IPS DF 4.7 (cell line): ENCODE measurements around the gene RPH3AL.
"Not testable (repeated sequence)": the region's sequence is repeated elsewhere in the genome, so short reads cannot be mapped to it uniquely, and the experiment has no call there.

Source experiments
- DNase-seq: peaks from one replicate; pipeline ENCODE4 v3.0.0-alpha.2; 2013; ENCODE audit warnings: low spot score; ENCODE audit errors: extremely low read depth

Gene RPH3AL

GRCh38 chr17:226108-227077, 126.2 kb downstream of the RPH3AL start:
- DNase-seq, result no peak

GRCh38 chr17:225551-225950, 127.1 kb downstream of the RPH3AL start:
- no peak for DNase-seq

- not testable (repeated sequence) for DNase-seq
These were observed 128.0 kb downstream of the RPH3AL start for GRCh38 chr17:224576-224975.

GRCh38 chr17:223723-224471, 128.7 kb downstream of the RPH3AL start:
- DNase-seq, result no peak

DNA sequence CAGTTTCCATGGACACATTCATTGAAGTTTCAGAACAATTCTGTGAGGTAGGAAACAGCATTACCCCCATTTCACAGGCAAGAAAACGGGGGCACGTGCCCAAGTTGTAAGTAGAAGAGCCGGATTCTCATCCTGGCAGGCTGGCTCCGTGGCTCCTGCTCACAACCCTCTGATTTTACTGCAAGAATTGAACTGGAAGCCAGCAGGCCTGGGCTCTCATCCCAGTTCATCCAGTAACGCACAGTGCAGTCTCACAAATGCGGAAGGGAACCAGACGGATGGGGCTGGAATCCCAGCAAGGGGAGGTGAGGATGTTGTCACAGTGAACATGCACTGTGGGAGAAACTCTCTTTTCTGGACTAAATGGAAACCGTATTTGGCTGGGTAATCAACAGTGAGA, 130.4 kb downstream of the RPH3AL start:
- DNase-seq, result no peak

DNA sequence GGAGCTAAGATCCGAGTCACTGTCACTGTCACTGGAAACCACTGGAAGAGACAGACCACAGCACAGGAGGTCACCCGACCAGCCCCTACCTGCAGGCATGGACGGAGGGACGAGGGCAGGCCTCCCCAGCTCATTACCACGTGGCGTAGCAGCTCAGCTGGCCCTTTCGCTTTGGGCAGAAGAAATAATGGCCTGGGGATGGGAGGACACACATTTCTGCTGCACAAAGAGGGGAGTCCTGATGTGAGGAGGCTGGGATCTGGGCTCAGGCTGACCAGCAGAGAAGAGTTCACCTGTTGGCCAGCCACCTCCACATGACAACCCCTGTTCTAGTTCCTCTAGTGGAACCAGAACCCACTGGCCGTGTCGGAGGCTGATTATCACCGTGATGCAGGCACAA, 132.9 kb downstream of the RPH3AL start:
- no peak for DNase-seq

- DNase-seq, result no peak
These were observed 134.0 kb downstream of the RPH3AL start for GRCh38 chr17:218432-219110.

DNA sequence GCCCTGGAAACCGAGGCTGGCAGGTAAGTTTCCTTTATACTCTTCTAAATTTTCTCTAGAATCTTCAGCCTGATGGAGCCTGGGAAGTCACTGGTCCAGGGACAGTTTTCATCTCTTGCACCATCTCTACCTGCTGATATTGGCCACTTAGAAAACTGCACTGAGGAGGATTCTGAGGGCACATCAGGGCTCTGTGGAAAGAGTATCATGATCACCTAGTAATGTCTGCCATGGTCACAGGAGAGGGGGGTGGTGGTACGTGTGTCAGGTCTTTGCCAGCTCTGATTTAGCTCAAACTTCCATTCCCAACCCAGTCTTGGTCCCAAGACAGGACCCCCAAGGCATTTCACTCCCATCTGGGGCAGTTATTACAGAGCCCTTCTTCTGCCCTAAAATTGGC, 136.0 kb downstream of the RPH3AL start:
- DNase-seq, result no peak

GRCh38 chr17:215563-216478, 136.8 kb downstream of the RPH3AL start:
- not testable (repeated sequence) for DNase-seq

DNA sequence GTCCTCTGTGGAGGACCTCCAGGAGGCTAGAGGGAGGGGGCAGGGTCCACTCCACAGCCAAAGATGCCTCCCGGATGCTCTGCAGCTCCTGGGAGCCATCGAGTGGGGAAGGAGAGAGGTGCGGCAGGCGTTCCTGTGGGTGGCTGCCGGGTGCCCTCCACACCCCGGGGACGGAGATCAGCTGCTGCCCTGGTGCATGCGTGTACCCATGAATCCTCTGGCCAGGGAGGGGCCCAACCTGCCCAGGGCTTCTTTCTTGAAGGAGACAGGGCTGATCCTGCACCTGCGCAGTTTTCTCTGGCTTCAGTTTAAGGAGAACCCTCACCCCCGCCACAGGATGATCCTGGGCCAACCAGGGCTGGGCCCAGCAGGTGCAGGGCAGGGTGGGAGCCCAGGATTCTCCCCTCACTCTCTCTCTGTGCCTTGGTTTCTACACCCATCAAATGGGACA, 137.7 kb downstream of the RPH3AL start:
- DNase-seq, result no peak

- no peak for DNase-seq
These were observed 139.1 kb downstream of the RPH3AL start for GRCh38 chr17:213286-214105.

DNA sequence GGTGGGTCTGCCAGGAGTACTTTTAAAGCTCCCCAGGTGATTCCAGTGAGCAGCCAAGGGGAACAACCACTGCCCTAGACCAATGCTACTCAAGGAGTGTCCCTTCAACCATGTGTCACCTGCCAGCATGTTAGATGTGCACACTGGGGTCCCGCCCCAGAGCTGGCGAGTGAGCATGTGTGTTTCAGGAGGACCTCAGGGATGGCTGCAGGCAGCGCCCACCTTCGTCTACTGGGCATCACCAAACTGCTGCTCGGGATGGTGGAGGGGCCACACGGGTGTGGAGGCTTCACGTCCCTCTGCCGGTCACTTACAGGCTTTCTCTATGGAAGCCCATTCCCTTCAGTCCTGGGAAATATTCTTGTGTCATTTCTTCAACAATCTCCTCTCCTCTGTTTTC, 142.2 kb downstream of the RPH3AL start:
- DNase-seq, result no peak

GRCh38 chr17:208429-208828, 144.2 kb downstream of the RPH3AL start:
- no peak for DNase-seq

GRCh38 chr17:207775-208174, 144.8 kb downstream of the RPH3AL start:
- DNase-seq, result no peak

- DNase-seq, result no peak
These were observed 145.6 kb downstream of the RPH3AL start for GRCh38 chr17:206941-207560.

DNA sequence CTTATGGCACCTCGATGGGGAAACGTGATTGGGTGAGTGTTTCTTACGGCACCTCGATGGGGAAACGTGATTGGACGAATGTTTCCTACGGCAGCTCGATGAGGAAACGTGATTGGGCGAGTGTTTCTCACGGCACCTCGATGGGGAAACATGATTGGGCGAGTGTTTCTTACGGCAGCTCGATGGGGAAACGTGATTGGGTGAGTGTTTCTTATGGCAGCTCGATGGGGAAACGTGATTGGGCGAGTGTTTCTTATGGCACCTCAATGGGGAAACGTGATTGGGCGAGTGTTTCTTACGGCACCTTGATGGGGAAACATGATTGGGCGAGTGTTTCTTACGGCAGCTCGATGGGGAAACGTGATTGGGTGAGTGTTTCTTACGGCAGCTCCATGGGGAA, 146.1 kb downstream of the RPH3AL start:
- DNase-seq, result not testable (repeated sequence)

- DNase-seq, result no peak
These were observed 146.8 kb downstream of the RPH3AL start for GRCh38 chr17:205817-206216.

DNA sequence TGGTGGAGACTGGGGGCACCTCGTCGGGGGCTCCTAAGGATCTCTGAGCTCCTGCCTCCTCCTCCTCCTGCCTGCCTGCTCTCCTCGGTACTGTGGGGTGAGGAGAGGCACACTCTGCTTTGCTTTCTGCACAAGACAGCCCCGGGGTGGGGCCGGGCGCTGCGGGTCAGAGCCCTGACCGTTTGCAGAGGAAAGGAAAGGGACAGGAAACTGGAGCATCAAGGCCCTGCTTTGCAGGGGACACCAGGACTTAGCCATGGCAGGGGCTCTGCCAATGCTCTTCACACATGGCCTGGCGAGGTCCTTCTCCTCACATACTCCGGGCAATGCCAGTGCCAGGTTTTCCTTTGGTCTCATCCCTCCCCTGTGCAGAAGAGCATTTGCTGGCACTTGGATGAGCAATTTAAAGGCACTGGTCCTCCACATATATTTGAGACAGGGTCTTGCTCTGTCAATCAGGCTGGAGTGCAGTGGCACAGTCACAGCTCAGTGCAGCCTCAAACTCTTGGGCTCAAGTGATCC, 147.4 kb downstream of the RPH3AL start:
- DNase-seq, result no peak
